ENCODE results near the gene CTTNBP2. TPM values are rescaled to one million over a fixed set of nuclear protein-coding genes. Genes with fewer than 3 reads are reported as not detected.

CTTNBP2 gene
- total RNA-seq, 1 donor from 2014 or later, result under 0.01 TPM

DNA sequence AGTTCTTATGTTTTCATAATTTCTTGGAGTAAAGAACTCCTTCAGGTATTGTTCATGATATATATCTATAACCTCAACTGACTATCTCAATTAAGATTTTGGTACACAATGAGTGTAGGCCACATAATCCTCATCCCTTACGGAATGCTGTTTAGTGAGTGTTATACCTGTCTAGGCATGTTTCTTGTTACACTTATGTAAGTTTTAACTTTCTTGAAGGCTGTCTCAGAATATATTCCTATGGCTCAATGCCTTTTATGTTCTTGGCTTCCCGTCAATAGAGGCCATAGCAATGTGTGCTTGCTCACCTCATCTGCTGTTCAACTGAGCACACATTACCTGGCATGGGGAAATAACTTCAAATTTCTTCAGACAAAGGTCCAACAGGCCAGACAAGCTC, 185.1 kb downstream of the CTTNBP2 start:
- no peak for DNase-seq (ENCODE audit: low read depth in 2 of 2)

DNA sequence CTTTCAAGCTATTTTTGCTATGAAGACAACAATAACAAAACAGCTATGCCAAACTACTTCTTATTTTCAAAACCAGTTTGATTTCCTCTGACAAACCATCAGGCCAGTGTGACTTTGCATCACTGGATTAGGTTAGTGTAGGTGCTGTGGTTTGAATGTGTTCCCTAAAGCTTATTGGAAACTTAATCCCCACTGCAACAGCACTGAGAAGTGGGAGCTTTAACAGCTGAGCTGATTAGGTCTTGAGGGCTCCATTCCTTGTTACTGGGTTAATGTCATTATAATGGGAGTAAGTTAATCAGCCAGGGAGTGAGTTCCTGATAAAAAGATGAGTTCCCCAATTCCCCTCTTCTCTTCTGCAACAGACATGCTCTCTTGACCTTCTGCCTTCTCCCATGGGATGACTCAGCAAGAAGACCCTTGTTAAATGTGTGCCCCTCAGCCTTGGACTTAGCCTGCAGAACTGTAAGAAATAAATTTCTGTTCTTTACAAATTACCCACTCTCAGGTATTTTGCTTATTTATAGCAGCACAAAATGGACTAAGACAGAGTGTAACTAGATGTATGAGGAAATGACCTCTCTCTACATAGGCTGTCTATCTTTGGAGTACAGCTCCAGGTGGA, 186.8 kb downstream of the CTTNBP2 start:
- DNase-seq (ENCODE audit: low read depth in 2 of 2), result no peak

DNA sequence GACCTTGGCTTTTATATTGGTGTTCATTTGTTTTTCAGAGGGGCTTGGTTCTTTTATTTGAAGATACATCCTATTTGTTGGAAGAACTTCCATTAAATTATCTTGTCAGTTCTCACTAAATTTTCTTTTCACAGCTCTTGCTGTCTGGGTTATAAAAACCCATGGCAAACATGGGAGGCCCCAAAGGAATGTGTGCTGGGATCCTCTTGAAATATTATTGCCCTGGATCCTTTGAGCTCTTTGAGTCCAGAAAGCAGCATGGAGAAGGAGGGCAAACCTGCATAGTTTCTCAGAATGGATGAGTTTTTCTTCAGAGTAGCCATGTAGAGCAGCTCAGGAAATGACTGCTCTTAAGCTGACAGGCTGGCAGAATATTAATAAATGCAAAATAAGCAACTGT, 187.4 kb downstream of the CTTNBP2 start:
- DNase-seq (ENCODE audit: low read depth in 2 of 2), result no peak

GRCh38 chr7:117683430-117684175, 189.6 kb downstream of the CTTNBP2 start:
- no peak for DNase-seq (ENCODE audit: low read depth in 2 of 2)

DNA sequence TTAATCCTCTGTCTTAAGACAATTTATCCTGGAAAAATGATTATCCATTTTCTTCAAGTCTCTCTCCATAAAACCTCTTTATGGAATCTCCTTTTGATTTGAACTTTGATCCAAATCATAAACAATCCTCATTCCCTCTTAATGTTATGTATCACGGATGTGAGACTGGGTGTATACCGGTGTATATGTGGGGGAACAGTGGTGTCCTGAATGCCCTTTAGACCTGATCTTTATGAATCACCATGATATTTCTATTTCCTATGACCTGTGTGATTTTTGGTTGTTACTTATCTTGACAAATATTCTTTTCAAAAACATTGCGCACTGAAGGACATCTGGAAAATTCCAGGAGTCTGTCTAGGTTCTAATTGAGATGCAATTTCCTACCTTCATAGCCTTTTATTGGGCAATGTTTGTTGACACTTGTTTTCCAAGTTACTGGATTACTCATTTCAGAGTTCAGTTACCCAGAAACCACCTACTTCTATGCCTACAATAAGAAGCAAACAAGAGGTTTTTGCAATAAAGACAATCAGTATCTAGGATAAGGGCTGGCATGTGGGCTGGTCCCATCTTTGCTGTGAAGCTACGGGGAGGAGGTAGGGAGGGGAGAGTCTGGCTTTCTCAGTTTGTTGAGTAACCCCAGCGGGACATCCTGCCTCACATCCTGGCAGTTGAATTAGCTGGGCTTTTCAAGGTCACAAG, 190.4 kb downstream of the CTTNBP2 start:
- DNase-seq (ENCODE audit: low read depth in 2 of 2), result no peak

GRCh38 chr7:117679120-117679519, 194.1 kb downstream of the CTTNBP2 start:
- no peak for DNase-seq (ENCODE audit: low read depth in 2 of 2)

- no peak for DNase-seq (ENCODE audit: low read depth in 2 of 2)
These were observed 197.5 kb downstream of the CTTNBP2 start for GRCh38 chr7:117675497-117676435.

DNA sequence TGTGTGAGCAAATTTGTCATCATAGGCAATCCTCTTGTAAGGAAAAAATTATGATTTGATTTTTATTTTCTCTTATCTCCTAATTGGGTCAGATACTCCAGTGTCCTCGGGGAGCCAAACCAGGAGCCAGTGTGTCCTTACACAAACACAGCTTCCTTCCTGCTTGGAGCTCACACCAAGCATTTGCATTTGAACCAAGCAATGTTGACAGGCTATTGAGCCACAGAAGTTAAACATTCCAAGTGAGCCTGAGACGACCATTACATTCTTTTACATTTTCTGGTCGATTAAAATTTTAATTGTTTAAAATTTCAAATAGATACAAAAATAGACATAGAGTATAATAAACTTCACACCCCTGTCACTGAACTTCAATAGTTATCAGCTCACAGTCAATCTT, 198.6 kb downstream of the CTTNBP2 start:
- no peak for DNase-seq (ENCODE audit: low read depth in 2 of 2)

DNA sequence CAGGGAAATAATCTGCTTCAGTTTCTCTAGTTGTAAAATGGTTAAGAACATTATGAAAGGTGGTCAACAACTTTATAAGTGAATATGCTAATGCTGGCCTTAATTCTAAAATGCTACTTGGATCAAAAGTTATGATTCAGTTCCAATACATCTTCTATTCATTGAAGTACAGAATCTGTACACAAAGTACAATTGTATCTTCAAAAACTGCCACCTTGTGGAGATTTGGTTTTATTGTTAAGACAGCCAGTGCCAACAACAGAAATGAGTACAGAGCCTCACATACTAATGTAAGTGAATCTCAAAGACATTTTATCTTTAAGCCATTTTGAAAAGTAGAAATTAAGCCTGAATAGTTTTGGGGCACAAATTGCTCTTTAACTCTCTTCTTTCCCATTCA, 199.4 kb downstream of the CTTNBP2 start:
- peak in 1 of 2 donors; percentile 48 for DNase-seq (ENCODE audit: low read depth in 2 of 2)

- DNase-seq (ENCODE audit: low read depth in 2 of 2), result no peak
These were observed 199.9 kb downstream of the CTTNBP2 start for GRCh38 chr7:117673367-117673766.

GRCh38 chr7:117672453-117672852, 200.8 kb downstream of the CTTNBP2 start:
- DNase-seq (ENCODE audit: low read depth in 2 of 2), result no peak

DNA sequence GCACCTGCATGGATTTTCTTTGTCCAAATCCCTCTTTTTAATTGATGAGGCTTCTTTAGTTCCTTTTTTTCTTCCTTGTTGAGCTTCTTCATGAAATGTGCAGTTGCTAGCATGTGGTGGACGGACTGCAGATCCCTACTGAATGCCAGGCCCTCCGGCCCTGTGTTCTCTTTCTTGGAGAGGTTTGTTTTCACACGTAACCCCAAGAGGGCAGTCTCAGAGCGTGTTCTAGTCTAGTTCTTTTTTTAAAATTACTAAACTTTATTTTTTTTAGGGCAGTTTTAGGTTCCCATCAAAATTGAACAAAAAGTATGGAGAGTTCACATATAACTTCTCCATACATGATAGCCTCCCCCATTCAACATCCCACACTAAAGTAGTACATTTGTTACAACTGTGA, 203.4 kb downstream of the CTTNBP2 start:
- DNase-seq (ENCODE audit: low read depth in 2 of 2), result no peak

- DNase-seq (ENCODE audit: low read depth in 2 of 2), result no peak
These were observed 205.8 kb downstream of the CTTNBP2 start for GRCh38 chr7:117667456-117667855.

GRCh38 chr7:117666689-117667088, 206.6 kb downstream of the CTTNBP2 start:
- no peak for DNase-seq (ENCODE audit: low read depth in 2 of 2)

GRCh38 chr7:117666031-117666430, 207.2 kb downstream of the CTTNBP2 start:
- peak in 1 of 2 donors; percentile 48 for DNase-seq (ENCODE audit: low read depth in 2 of 2)

- no peak for DNase-seq (ENCODE audit: low read depth in 2 of 2)
These were observed 207.9 kb downstream of the CTTNBP2 start for GRCh38 chr7:117665368-117665767.

GRCh38 chr7:117664047-117664446, 209.2 kb downstream of the CTTNBP2 start:
- DNase-seq (ENCODE audit: low read depth in 2 of 2), result no peak

DNA sequence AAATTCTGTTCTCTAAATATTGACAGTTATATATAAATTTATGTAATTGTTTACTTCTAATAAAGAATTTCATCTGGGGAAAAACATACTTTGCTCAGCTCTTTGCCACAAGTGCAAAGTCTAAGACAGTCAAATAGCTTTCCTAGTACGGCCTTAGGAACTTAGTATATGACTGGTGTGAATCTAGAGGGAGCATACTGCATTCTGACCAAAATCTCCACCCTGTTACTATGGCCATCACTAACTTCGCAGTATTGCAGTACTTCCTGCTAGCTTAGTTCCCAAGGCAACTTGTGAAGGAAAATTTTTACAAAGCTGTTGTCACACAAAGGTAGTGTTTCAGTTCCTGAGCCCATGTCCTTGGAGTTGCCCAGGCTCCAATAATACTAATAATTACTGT, 211.9 kb downstream of the CTTNBP2 start:
- DNase-seq (ENCODE audit: low read depth in 2 of 2), result no peak
